ENCODE measurements around the gene ZNF511. TPM values are rescaled to one million over a fixed set of nuclear protein-coding genes. Genes with fewer than 3 reads are reported as not detected.

ZNF511 gene
- total RNA-seq, 1 donor from 2014 or later = 40.5 TPM

DNA sequence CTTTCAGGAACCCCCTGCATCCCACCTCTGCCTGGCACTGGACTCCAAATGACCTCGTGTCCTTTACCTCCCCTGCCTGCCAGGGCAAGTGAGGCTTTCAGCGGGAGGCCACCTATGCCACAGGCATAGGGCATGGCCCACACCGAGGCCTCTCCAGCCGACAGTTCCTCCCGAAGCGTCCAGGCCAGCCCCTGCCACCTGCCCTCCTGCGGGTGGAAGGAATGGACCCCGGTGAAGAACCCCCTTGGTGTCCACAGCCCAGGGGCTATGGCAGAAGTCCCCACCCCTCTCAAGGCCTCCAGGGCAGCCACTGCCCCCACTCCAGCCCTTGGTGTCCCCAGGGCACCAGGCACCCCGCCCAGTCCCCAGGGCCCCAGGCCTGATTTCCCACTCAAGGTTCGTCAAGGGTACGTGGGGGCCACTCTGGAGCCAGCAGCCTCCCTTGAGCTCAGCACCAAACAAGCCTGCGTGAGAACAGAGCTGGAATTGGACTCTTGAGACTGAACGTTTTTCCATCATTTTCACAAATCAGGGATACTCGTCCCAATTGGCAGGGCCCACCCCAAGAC, 46.0 kb downstream of the ZNF511 start:
- Histone ChIP-seq H3K4me3 (no peak overlapping the region), H3K27me3 (ENCODE audit: low read depth) (peaks cover 5% of the 10 kb centered on the region), H3K9me3 (replicated peaks) (no peaks in the 10 kb centered on the region), H3K4me1 (peaks cover 31% of the 10 kb centered on the region), H3K36me3 (no peaks in the 10 kb centered on the region), H3K27ac (replicated peaks) (no peak overlapping the region)
- intact Hi-C loops (cut with micrococcal nuclease) = no loop called here
- DNase-seq = no peak
- TF ChIP-seq, protein P1, sequence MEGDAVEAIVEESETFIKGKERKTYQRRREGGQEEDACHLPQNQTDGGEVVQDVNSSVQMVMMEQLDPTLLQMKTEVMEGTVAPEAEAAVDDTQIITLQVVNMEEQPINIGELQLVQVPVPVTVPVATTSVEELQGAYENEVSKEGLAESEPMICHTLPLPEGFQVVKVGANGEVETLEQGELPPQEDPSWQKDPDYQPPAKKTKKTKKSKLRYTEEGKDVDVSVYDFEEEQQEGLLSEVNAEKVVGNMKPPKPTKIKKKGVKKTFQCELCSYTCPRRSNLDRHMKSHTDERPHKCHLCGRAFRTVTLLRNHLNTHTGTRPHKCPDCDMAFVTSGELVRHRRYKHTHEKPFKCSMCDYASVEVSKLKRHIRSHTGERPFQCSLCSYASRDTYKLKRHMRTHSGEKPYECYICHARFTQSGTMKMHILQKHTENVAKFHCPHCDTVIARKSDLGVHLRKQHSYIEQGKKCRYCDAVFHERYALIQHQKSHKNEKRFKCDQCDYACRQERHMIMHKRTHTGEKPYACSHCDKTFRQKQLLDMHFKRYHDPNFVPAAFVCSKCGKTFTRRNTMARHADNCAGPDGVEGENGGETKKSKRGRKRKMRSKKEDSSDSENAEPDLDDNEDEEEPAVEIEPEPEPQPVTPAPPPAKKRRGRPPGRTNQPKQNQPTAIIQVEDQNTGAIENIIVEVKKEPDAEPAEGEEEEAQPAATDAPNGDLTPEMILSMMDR (IDR thresholded peaks at IDR 0.05; ENCODE audit: borderline replicate concordance) = no peak

DNA sequence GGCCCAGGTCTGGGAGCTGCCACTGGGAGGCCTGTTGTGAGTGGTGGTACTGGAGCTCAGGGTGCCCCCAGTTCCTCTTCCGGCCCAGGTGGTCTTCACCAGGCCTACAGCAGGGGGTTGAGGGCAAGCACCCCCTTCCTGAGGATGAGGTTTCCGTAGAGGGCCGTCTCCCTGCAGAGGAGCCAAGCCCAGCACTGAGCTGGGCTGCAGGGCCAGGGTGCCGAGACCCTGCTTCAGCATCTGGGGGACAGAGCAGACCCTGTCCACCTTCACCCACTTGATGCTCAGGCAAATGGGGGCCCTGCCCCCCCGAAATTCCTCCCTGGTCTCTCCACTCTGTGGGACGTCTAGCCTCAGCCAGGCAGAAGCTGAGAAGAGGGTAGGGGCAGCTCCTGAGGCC, 46.6 kb downstream of the ZNF511 start:
- TF ChIP-seq, protein P1 (IDR thresholded peaks at IDR 0.05; ENCODE audit: borderline replicate concordance) = no peak
- no peaks in the 10 kb centered on the region for H3K27me3 ChIP-seq (ENCODE audit: low read depth)
- DNase-seq = no peak

DNA sequence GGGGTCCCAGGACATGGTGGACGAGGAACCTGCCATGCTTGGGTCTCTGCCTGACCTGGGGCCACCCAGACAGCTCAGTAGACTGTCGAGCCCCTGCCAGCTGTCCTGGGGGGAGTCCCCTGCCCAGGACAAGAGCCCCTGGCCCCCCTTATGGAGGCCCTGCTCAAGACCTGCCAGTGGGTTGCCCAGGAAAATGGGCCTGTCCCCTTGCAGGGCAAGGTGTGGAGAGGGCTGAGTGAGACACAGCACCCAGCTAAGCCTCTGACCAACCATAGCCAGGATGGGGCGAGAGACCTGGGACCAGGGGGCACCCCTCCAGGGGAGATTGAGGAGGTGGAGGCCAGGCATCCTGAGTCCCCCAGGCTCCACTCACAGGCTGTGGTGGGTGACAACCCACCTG, 47.3 kb downstream of the ZNF511 start:
- Histone ChIP-seq H3K9me3 (replicated peaks) (no peaks in the 10 kb centered on the region), H3K4me1 (peaks cover 31% of the 10 kb centered on the region), H3K27me3 (ENCODE audit: low read depth) (no peaks in the 10 kb centered on the region), H3K4me3 (no peak overlapping the region), H3K36me3 (no peaks in the 10 kb centered on the region), H3K27ac (replicated peaks) (no peak overlapping the region)
- TF ChIP-seq, protein P1 (IDR thresholded peaks at IDR 0.05; ENCODE audit: borderline replicate concordance) = no peak
- no peak for DNase-seq
- intact Hi-C loops (cut with micrococcal nuclease) = no loop called here

More for the DNA sequence above, 46.6 kb downstream of the ZNF511 start:
- H3K4me1 ChIP-seq = peaks cover 31% of the 10 kb centered on the region
- H3K4me3 ChIP-seq = no peak overlapping the region
- H3K27ac ChIP-seq (replicated peaks) = no peak overlapping the region
- no peaks in the 10 kb centered on the region for H3K9me3 ChIP-seq (replicated peaks)
- intact Hi-C loops (cut with micrococcal nuclease) = no loop called here
- H3K36me3 ChIP-seq = no peaks in the 10 kb centered on the region

DNA sequence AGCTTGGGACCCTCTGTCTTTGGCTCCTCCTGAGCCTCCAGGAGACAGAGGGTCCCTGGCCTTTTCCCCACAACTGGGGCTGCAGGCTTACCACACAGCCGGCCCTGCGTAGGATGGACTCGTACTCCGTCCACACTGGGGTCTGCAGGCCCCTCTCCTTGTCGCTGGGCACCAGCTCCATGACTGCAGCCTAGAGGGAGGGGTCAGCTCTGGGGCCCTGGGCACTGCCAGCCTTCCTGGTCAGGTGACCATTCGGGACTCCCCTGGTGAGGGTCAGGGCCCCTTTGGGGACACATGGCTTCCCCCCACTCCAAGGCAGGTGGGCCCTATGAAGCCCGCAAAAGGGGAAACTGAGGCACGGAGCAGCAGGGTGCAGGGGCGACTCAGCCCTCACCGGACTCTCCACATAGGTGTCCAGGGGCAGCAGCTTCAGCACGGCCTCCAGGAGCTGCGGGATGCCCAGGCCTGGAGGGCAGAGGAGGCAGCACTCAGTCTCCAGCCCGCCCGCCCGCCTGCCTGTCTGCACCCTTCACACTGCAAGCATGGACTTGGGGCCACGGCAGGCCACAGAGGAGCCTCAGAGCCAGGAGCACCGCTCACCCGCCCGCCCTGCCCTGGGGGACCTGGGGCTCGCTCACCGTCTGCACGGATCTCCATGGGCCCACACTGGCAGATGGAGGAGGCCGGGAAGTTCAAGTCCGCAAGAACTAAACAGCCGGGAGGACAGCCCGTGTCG, 48.0 kb downstream of the ZNF511 start:
- DNase-seq = no peak

DNA sequence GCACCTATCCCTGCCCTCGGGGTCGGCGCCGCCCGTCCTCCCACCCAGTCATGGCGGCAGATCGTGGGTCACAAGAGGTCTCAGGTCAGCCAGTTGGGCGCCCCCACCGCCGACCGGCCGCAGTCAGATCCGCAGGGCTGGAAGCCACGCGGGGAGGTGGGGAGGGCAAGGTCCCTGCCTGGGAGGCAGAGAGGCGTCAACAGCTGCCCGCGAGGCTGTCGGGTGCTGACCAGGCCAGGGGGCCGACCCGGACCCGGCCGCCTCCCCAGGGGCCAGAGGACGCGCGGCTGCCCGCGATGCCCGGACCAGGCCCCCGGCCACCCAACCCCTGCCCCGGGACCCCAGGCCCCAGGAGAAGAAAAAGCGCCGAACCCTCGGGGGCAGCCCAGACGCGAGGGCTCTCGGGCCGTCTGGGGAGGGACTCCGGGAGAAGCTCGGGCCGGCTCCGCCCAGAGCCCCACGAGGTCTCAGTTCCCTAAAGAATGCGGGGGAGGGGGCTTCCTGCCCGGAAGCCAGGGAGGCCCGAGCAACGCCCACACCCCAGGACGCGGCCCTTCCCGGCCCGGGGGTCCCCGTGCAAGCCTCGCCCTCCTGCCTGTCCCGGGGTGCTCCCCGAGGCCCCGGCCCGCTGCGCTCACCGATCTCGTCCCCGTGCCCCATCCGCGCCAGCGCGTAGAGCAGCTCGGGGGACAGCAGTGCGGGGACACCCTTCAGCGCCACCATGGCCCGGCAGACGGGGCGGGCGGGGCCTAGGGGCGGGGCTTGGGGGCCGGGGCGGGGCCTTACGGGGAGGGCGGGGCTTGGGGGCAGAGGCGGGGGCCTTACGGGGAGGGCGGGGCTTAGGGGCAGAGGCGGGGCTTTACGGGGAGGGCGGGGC, 48.8 kb downstream of the ZNF511 start, which contains the start of gene FUOM:
Gene FUOM, minus strand, starts transcription at position 735 of the 877 bp plus-strand sequence. Its CDS starts 12 bp downstream, at position 723.
- Histone ChIP-seq H3K27me3 (ENCODE audit: low read depth) (no peaks in the 10 kb centered on the region), H3K9me3 (replicated peaks) (no peaks in the 10 kb centered on the region), H3K36me3 (peaks cover 8% of the 10 kb centered on the region), H3K4me3 (peak within 1 kb of the TSS; percentile 80), H3K27ac (replicated peaks) (peak within 1 kb of the TSS; percentile 76), H3K4me1 (peaks cover 31% of the 10 kb centered on the region)
- TF ChIP-seq, protein P1 (IDR thresholded peaks at IDR 0.05; ENCODE audit: borderline replicate concordance) = no peak
- intact Hi-C loops (cut with micrococcal nuclease) = no loop called here
- DNase-seq = peak; percentile 55

More for the DNA sequence above, 48.0 kb downstream of the ZNF511 start:
- Histone ChIP-seq H3K36me3 (no peaks in the 10 kb centered on the region), H3K4me1 (peaks cover 31% of the 10 kb centered on the region), H3K27ac (replicated peaks) (peak overlapping the region; percentile 76), H3K27me3 (ENCODE audit: low read depth) (no peaks in the 10 kb centered on the region), H3K4me3 (peak overlapping the region; percentile 80), H3K9me3 (replicated peaks) (no peaks in the 10 kb centered on the region)
- TF ChIP-seq, protein P1 (IDR thresholded peaks at IDR 0.05; ENCODE audit: borderline replicate concordance) = no peak
- intact Hi-C loops (cut with micrococcal nuclease) = no loop called here
